ENCODE data around the gene DCDC2C. TPM values are rescaled to one million over a fixed set of nuclear protein-coding genes. Genes with fewer than 3 reads are reported as not detected.
"Not testable (repeated sequence)": the region's sequence is repeated elsewhere in the genome, so short reads cannot be mapped to it uniquely, and the experiment has no call there.

Gene DCDC2C
- total and polyA plus RNA-seq, 2 donors from 2014 or later = not detected

GRCh38 chr2:3806730-3807129 is 103.4 kb downstream of the DCDC2C start:
- no peak overlapping the region for H3K4me3 ChIP-seq (ENCODE audit: low read length in 3 of 3)
- H3K27ac ChIP-seq (ENCODE audit: low read depth in 2 of 2, low read length in 2 of 2) = no peak overlapping the region
- H3K4me1 ChIP-seq (ENCODE audit: control insufficient read depth in 2 of 3, insufficient read depth in 2 of 3, low read depth in 1 of 3, low read length in 3 of 3) = no peaks in the 10 kb centered on the region
- H3K27me3 ChIP-seq (ENCODE audit: control insufficient read depth, insufficient read depth, low read length) = no peaks in the 10 kb centered on the region
- DNase-seq (no peak), FAIRE-seq (no peak)
- H3K9me3 ChIP-seq (ENCODE audit: control insufficient read depth in 2 of 3, insufficient read depth in 1 of 3, low read length in 3 of 3) = no peaks in the 10 kb centered on the region
- TF ChIP-seq, protein P1, sequence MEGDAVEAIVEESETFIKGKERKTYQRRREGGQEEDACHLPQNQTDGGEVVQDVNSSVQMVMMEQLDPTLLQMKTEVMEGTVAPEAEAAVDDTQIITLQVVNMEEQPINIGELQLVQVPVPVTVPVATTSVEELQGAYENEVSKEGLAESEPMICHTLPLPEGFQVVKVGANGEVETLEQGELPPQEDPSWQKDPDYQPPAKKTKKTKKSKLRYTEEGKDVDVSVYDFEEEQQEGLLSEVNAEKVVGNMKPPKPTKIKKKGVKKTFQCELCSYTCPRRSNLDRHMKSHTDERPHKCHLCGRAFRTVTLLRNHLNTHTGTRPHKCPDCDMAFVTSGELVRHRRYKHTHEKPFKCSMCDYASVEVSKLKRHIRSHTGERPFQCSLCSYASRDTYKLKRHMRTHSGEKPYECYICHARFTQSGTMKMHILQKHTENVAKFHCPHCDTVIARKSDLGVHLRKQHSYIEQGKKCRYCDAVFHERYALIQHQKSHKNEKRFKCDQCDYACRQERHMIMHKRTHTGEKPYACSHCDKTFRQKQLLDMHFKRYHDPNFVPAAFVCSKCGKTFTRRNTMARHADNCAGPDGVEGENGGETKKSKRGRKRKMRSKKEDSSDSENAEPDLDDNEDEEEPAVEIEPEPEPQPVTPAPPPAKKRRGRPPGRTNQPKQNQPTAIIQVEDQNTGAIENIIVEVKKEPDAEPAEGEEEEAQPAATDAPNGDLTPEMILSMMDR (IDR thresholded peaks at IDR 0.05; ENCODE audit: borderline replicate concordance, extremely low read depth, insufficient read depth) = no peak
- no peak overlapping the region for H3K9ac ChIP-seq (ENCODE audit: low read length in 3 of 3)
- intact Hi-C loops (cut with DNase I) = no loop called here
- no peaks in the 10 kb centered on the region for H3K36me3 ChIP-seq (ENCODE audit: control insufficient read depth in 2 of 3, insufficient read depth in 3 of 3, low read length in 3 of 3)

- no peak overlapping the region for H3K27ac ChIP-seq (ENCODE audit: low read depth in 2 of 2, low read length in 2 of 2)
- no peak overlapping the region for H3K4me3 ChIP-seq (ENCODE audit: low read length in 3 of 3)
- intact Hi-C loops (cut with DNase I) = no loop called here
- DNase-seq (no peak), FAIRE-seq (no peak)
- no peaks in the 10 kb centered on the region for H3K4me1 ChIP-seq (ENCODE audit: control insufficient read depth in 2 of 3, insufficient read depth in 2 of 3, low read depth in 1 of 3, low read length in 3 of 3)
- H3K9ac ChIP-seq (ENCODE audit: low read length in 3 of 3) = no peak overlapping the region
- TF ChIP-seq, protein P1 (IDR thresholded peaks at IDR 0.05; ENCODE audit: borderline replicate concordance, extremely low read depth, insufficient read depth) = no peak
- H3K27me3 ChIP-seq (ENCODE audit: control insufficient read depth, insufficient read depth, low read length) = no peaks in the 10 kb centered on the region
- no peaks in the 10 kb centered on the region for H3K9me3 ChIP-seq (ENCODE audit: control insufficient read depth in 2 of 3, insufficient read depth in 1 of 3, low read length in 3 of 3)
- H3K36me3 ChIP-seq (ENCODE audit: control insufficient read depth in 2 of 3, insufficient read depth in 3 of 3, low read length in 3 of 3) = no peaks in the 10 kb centered on the region
These were observed 104.5 kb downstream of the DCDC2C start for GRCh38 chr2:3807853-3808252.

GRCh38 chr2:3814706-3815245 is 111.4 kb downstream of the DCDC2C start:
- Histone ChIP-seq H3K4me1 (ENCODE audit: control insufficient read depth in 2 of 3, insufficient read depth in 2 of 3, low read depth in 1 of 3, low read length in 3 of 3) (no peaks in the 10 kb centered on the region), H3K27me3 (ENCODE audit: control insufficient read depth, insufficient read depth, low read length) (no peaks in the 10 kb centered on the region), H3K9me3 (ENCODE audit: control insufficient read depth in 2 of 3, insufficient read depth in 1 of 3, low read length in 3 of 3) (peaks cover 0 to 2% (median 0%) of the 10 kb centered on the region in 3 donors), H3K9ac (ENCODE audit: low read length in 3 of 3) (no peak overlapping the region), H3K27ac (ENCODE audit: low read depth in 2 of 2, low read length in 2 of 2) (no peak overlapping the region), H3K36me3 (ENCODE audit: control insufficient read depth in 2 of 3, insufficient read depth in 3 of 3, low read length in 3 of 3) (no peaks in the 10 kb centered on the region), H3K4me3 (ENCODE audit: low read length in 3 of 3) (no peak overlapping the region)
- intact Hi-C loops (cut with DNase I) = no loop called here
- DNase-seq = no peak
- no peak for FAIRE-seq
- TF ChIP-seq, protein P1 (IDR thresholded peaks at IDR 0.05; ENCODE audit: borderline replicate concordance, extremely low read depth, insufficient read depth) = no peak

DNA sequence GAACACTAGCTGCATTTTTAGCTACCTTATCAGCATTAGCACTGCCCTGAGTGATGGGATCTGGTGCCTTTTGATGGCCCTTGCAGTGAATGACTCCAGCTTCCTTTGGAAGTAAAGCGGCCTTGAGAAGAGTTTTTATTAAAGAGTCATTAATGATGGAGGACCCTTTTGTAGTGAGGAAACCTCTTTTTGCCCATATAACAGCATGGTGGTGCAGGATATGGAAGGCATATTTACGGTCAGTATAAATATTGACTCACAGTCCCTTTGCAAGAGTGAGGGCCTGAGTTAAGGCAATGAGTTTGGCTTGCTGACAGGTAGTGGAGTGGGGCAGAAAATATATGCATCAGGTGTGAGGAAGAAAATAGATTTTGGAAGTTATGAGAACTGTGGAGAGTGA is 113.8 kb downstream of the DCDC2C start:
- DNase-seq; H3K9ac ChIP-seq (ENCODE audit: low read length in 3 of 3); H3K4me1 ChIP-seq (ENCODE audit: control insufficient read depth in 2 of 3, insufficient read depth in 2 of 3, low read depth in 1 of 3, low read length in 3 of 3); H3K36me3 ChIP-seq (ENCODE audit: control insufficient read depth in 2 of 3, insufficient read depth in 3 of 3, low read length in 3 of 3); H3K27me3 ChIP-seq (ENCODE audit: control insufficient read depth, insufficient read depth, low read length); H3K27ac ChIP-seq (ENCODE audit: low read depth in 2 of 2, low read length in 2 of 2); H3K4me3 ChIP-seq (ENCODE audit: low read length in 3 of 3); FAIRE-seq; H3K9me3 ChIP-seq (ENCODE audit: control insufficient read depth in 2 of 3, insufficient read depth in 1 of 3, low read length in 3 of 3); intact Hi-C loops (cut with DNase I): not testable (repeated sequence)

Measured in kidney (tissue), 14 donors.